NAMALWA (cell line): ENCODE measurements around the gene GLIS1.

Source experiments
- DNase-seq: peaks from one replicate; pipeline ENCODE4 v3.0.0-alpha.2; 2015; ENCODE audit warnings: low spot score

GLIS1 gene

DNA sequence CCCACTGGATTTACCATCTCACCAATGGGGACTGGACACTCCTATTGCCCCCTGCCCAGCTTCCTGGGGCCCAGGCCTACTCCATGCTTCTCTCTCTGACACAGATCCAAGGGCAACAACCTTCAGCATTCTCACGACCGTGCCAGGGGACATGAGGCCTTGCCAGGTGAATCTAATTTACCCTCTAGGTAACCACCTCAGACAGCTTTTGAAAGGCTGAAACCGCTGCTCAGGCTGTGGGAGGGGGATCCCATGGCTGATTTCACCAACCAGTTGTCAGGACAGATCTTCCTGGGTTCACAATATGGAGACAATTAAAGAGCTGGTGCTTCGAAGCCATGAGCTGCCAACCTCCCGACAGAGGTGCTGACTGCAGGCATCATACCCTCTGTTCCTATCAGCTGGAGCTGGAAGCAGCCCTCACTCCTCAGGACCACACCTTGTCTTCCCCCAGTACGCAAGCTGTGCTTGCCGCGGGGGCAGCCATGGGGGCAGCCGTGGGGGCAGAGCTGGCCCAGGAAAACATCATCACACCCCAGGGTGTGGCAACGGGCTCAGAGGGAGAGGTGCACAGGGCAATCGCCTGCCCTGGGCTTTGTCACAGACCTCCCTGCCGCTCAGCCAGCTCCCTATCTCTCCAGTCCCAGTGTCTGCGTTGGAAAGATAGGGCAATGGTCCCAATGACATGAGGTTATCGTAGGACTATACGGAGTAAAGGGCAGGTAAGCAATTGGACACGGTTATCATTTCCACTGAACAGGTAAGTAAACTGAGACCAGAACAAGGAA, 159.5 kb downstream of the GLIS1 start:
- DNase-seq = no peak

DNA sequence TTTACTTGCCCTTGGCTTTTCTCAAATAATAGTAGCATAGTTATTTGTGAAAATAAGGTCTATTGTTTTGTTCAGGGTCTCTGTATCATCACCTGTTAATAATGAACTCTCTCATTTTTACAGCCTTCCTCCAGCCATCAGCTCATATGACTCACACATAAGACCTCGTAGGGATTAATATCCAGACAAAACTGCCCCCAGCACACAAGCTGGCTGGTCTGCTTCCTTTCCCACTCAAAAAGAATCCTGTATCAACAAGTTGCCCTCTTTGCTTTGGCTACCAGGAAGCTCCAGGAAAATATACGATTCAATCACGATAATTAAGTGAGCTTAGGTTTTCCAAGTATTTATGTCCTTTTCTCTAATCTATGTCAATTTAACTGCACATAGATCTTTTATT, 160.6 kb downstream of the GLIS1 start:
- no peak for DNase-seq

GRCh38 chr1:53577761-53578100, 161.2 kb downstream of the GLIS1 start:
- DNase-seq = no peak

GRCh38 chr1:53576866-53577760, 161.9 kb downstream of the GLIS1 start:
- DNase-seq = no peak

- DNase-seq = no peak
These were observed 162.6 kb downstream of the GLIS1 start for GRCh38 chr1:53576381-53576801.

- no peak for DNase-seq
These were observed 163.0 kb downstream of the GLIS1 start for GRCh38 chr1:53575955-53576320.

DNA sequence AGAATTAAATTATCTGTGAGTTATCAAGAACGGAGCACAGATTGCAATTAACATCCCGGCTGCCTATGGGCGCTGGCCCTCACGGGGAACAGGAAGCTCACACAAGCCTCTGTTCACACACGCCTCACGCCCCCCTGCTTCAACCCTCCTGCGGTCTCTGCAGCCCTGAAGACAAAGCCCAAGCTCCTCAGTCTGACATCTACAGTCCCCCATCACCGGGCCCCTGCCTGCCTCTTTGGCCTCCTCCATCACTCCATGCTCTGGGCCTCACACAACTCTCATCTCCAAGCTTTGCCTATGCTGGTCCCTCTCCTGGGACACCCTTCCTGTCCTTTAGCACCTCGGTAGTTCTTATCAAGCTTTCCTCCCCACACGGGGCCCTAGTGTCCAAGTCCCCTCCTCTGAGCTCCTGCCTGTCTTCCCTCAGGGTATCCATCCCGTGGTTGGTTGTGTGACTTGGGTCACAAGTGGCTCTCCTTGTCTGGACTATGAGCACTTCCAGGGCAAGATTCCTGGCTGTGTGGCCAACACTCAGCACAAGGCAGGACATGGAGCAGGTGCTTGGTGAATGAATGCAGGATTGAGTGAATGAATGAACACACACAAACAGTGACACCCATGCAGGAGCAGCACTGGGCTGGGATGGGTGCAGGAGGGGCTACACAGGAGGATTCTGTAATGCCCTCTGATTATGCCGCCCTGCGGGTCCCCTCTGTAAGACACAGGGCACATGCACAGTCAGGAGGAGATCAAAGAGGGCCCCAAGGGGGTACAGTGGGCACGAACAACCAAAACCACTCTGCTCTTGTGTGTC, 163.6 kb downstream of the GLIS1 start:
- DNase-seq = no peak

DNA sequence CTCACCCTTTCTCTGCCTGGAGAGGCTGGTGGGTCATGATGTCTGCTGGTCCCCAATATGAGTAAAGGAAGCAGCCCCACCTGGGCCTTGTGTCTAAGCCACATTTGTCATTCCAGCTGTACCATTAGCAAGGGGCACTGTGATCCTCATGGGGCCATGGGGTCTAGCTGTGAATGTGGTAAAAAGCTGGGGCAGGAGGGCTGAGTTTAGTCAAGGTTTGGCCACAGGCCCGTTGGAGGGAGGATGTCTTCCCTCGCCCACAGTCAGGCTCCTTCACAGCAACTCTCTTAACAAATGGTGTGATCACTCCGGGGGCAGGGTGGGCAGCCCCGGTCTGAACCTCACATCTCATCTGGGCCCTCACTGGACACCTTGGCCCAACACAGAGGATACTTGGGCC, 164.3 kb downstream of the GLIS1 start:
- DNase-seq = no peak

- no peak for DNase-seq
These were observed 165.0 kb downstream of the GLIS1 start for GRCh38 chr1:53573931-53574330.

- no peak for DNase-seq
These were observed 165.4 kb downstream of the GLIS1 start for GRCh38 chr1:53573522-53573921.

- no peak for DNase-seq
These were observed 166.2 kb downstream of the GLIS1 start for GRCh38 chr1:53572815-53573173.

- DNase-seq = peak; percentile 22
These were observed 166.7 kb downstream of the GLIS1 start for GRCh38 chr1:53572065-53572814.

GRCh38 chr1:53568540-53568939, 170.4 kb downstream of the GLIS1 start:
- no peak for DNase-seq

- DNase-seq = no peak
These were observed 171.1 kb downstream of the GLIS1 start for GRCh38 chr1:53567851-53568250.

GRCh38 chr1:53567450-53567849, 171.5 kb downstream of the GLIS1 start:
- no peak for DNase-seq

DNA sequence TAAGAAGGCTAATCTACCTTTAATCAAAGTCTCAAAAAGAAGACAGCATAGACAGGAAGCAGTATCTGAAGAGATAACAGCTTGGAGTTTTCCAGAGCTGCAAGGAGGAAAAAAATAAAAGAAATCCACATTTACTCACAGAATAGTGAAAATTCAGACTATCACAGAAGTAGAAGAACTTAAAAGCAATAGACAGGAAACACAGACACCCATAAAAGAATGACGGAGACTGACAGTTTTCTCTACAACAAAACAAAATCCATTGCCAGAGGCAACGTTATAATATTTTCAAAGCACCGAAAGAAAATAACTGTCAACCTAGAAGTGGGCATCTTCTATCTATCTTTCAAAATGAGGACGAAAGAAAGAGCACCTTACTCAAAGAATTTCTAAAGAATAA, 175.4 kb downstream of the GLIS1 start:
- DNase-seq = no peak

- DNase-seq = no peak
These were observed 176.0 kb downstream of the GLIS1 start for GRCh38 chr1:53562981-53563379.

DNA sequence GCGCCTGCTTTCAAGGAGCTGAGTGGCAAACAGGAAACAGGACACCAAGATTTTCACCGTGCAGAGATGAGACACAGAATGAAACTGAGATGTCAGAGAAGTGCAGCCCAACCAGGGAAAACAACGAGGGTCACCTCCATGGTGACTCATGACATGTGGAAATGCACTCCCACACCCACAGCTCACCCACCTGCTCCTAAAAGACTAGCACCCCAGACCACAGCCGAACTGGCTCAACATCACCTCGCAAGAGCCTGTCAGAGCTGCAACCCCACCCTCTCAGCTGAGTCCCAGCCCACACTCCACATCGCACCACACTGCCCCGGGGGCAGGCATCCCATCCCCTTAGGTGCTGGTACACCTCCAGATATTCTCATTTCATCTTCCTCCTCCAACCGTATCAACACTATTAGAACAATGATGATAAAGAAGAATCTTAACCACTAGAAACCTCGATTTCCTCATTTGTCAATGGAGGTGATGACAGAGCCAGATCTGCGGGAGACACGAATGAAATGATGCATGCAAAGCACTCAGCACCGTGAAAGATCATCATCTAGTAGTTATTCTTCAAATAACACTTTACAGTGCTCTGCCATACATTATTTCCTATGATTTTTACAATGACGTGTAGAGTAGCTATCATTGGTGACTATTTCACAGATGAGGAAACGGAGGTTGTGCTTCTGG, 176.5 kb downstream of the GLIS1 start:
- DNase-seq = no peak

DNA sequence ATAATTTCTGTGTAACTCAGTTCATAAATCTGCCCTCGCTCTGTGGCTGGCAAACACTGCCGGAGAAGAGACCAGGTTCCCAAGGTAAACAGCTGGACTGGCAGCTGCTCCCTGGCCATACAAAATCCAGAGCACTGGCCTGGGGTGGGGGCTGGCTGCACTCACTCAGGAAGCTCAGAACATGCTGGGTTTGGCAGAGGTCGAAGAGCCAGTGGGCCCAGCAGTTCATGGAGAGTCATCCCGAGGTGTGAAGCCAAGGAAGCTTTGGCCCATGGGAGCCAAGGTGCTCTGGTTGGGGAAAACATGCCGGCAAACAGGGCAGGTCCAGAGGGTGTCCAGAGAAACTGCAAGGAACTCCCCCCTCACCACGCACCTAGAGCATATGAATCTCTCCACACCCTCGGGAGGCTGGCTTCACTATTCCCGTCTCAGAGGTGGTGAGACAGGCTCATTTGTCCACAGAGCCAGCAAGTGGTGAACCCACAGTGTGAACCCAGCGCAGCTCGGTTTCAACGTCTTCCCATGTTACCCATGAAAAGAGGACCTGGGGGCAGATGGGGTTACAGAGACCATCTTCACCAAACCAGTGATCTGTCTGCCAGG, 177.4 kb downstream of the GLIS1 start:
- no peak for DNase-seq

DNA sequence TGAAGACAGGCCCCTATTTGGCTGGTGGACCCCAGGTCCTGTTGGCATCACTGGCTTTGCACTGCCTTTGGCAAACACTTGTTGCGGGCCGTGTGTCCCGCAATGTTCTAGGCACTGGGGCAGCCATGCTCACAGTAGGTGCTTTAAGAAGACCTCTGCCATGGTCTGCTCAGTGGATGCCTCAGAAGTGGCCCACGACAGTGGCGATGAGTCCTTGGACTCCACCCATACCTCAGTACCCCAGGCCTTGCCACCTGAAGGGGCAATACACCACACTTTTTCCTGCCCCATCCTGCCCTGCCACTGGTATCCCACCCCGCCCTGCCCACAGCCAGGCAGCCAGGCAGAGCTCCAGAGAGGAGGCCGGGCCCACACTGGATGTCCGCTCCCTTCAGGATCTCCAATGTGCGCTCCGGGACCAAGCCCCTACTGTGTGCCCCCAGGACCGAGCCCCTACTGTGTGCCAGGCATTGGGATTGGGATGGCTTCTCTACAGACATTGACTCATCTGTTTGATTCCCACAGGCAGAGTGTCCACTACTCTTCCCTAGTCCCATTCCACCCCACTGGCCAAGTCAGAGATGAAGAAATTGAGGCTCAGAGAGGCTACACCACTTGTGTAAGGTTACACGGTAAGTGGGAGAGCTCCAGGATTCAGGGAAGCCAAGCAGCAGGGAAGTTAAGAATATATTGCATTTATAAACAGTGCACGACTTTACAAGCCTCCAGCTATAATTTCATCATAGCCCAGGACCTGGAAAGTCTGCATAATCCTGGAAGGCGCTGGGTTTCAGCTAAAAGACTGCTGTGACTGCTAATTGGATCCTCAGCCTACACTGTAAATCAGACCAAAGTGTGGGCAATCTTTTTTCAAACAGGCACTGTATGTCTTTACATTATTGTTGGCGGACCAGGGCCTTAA, 178.1 kb downstream of the GLIS1 start:
- DNase-seq = no peak
